IMR-90 (cell line): ENCODE results near the gene C13orf46. TPM values are rescaled to one million over a fixed set of nuclear protein-coding genes. Genes with fewer than 3 reads are reported as not detected.

ENCODE experiments used
- ATAC-seq: fragments of 200-7000 bp; cut with Tn5 transposase; 2 replicates; pipeline ENCODE4 v1.9.1; 2020; ENCODE audit warnings: low read depth, mild to moderate bottlenecking, moderate library complexity
- BruUV-seq: library from RNA; stranded (reverse); fragments of 400-500 nt; replicated peaks from 2 replicates; lab custom pipeline; 2021; lab: Mats Ljungman, UMichigan
- CTCF ChIA-PET: fragments of 300-600 bp; formaldehyde crosslinking; extraction: SDS; loops from one replicate; lab custom pipeline; 2021; ENCODE audit warnings: antibody characterized with exemption; lab: Yijun Ruan, JAX
- POLR2A ChIA-PET: fragments of 300-600 bp; sonication (Branson Sonifier 250); formaldehyde crosslinking; loops from one replicate; lab custom pipeline; 2022; ENCODE audit warnings: antibody characterized with exemption; ENCODE audit not compliant: unreplicated experiment; lab: Charles Lee
- DNase-seq: peaks from one replicate; pipeline ENCODE4 v3.0.0; 2013
- H2AFZ ChIP-seq: replicated peaks from 2 replicates; pipeline ENCODE3; 2013; ENCODE audit warnings: low read length, mild to moderate bottlenecking; ENCODE audit not compliant: poor library complexity
- H2AK5ac ChIP-seq: 2 replicates; pipeline ENCODE4 v1.6.1; 2013; ENCODE audit warnings: low read depth, low read length, inconsistent platforms
- H2AK9ac ChIP-seq: replicated peaks from 2 replicates; pipeline ENCODE3; 2013; ENCODE audit warnings: mild to moderate bottlenecking, low read depth, low read length, moderate library complexity; ENCODE audit not compliant: poor library complexity
- H2BK120ac ChIP-seq: 2 replicates; pipeline ENCODE4 v1.6.1; 2013; ENCODE audit warnings: low read depth, low read length, inconsistent platforms
- H2BK15ac ChIP-seq: 3 replicates; pipeline ENCODE4 v1.6.1; 2013; ENCODE audit warnings: low read depth, low read length, inconsistent platforms
- H2BK20ac ChIP-seq: 2 replicates; pipeline ENCODE4 v1.6.1; 2013; ENCODE audit warnings: low read depth, mild to moderate bottlenecking, inconsistent platforms, low read length, moderate library complexity
- H2BK5ac ChIP-seq: 2 replicates; pipeline ENCODE4 v1.6.1; 2013; ENCODE audit warnings: mild to moderate bottlenecking, low read depth, low read length, inconsistent platforms; ENCODE audit not compliant: poor library complexity, severe bottlenecking
- H3K14ac ChIP-seq: replicated peaks from 2 replicates; pipeline ENCODE4 v1.6.1; 2013; ENCODE audit warnings: low read depth, low read length, inconsistent platforms
- H3K18ac ChIP-seq: 2 replicates; pipeline ENCODE4 v1.6.1; 2013; ENCODE audit warnings: low read depth, low read length, control low read depth
- H3K23ac ChIP-seq: 2 replicates; pipeline ENCODE4 v1.6.1; 2013; ENCODE audit warnings: low read depth, low read length, inconsistent platforms
- H3K27ac ChIP-seq: 2 replicates; pipeline ENCODE4 v1.5.1; 2013; ENCODE audit warnings: mild to moderate bottlenecking, control low read depth, low read length; ENCODE audit not compliant: insufficient read depth
- H3K27me3 ChIP-seq: 2 replicates; pipeline ENCODE4 v1.6.1; 2013; ENCODE audit warnings: low read length; ENCODE audit not compliant: control insufficient read depth, insufficient read depth
- H3K36me3 ChIP-seq: 2 replicates; pipeline ENCODE4 v1.6.1; 2013; ENCODE audit warnings: low read length, mixed read lengths; ENCODE audit not compliant: control insufficient read depth, insufficient read depth
- H3K4ac ChIP-seq: 2 replicates; pipeline ENCODE4 v1.6.1; 2013; ENCODE audit warnings: low read depth, low read length, inconsistent platforms
- H3K4me1 ChIP-seq: 2 replicates; pipeline ENCODE4 v1.6.1; 2013; ENCODE audit warnings: low read length, mixed read lengths; ENCODE audit not compliant: control insufficient read depth, insufficient read depth
- H3K4me2 ChIP-seq: 2 replicates; pipeline ENCODE4 v1.6.1; 2013; ENCODE audit warnings: low read depth, mild to moderate bottlenecking, control low read depth, low read length, moderate library complexity
- H3K4me3 ChIP-seq: 2 replicates; pipeline ENCODE4 v1.5.1; 2013; ENCODE audit warnings: low read depth, mild to moderate bottlenecking, control low read depth, low read length, moderate library complexity; ENCODE audit not compliant: insufficient read depth
- H3K56ac ChIP-seq: 2 replicates; pipeline ENCODE4 v1.6.1; 2013; ENCODE audit warnings: low read length, inconsistent platforms; ENCODE audit not compliant: insufficient read depth; ENCODE audit errors: extremely low read depth
- H3K79me1 ChIP-seq, 2 experiments: 2 replicates each; pipeline ENCODE4 v1.6.1; 2013; ENCODE audit warnings: low read length in 2 of 2, inconsistent platforms in 1 of 2, low read depth in 1 of 2
- H3K9ac ChIP-seq: 2 replicates; pipeline ENCODE4 v1.6.1; 2013; ENCODE audit warnings: low read depth, low read length, control low read depth
- H3K9me1 ChIP-seq: 2 replicates; pipeline ENCODE4 v1.6.1; 2013; ENCODE audit warnings: low read length, inconsistent platforms; ENCODE audit not compliant: insufficient read depth
- H3K9me3 ChIP-seq: 2 replicates; pipeline ENCODE4 v1.6.1; 2013; ENCODE audit warnings: low read length; ENCODE audit not compliant: control insufficient read depth, insufficient read depth
- H4K20me1 ChIP-seq: 2 replicates; pipeline ENCODE4 v1.6.1; 2013; ENCODE audit warnings: low read length, inconsistent platforms; ENCODE audit not compliant: insufficient read depth
- H4K5ac ChIP-seq: 2 replicates; pipeline ENCODE4 v1.6.1; 2013; ENCODE audit warnings: mild to moderate bottlenecking, low read depth, low read length, control low read depth
- H4K8ac ChIP-seq, 2 experiments: 2 replicates each; pipeline ENCODE4 v1.6.1; 2013; ENCODE audit warnings: low read depth in 2 of 2, low read length in 2 of 2, control low read depth in 1 of 2, inconsistent platforms in 1 of 2
- H4K91ac ChIP-seq: 2 replicates; pipeline ENCODE4 v1.6.1; 2013; ENCODE audit warnings: low read depth, low read length, inconsistent platforms; ENCODE audit not compliant: insufficient read depth
- CHD1 ChIP-seq: IDR thresholded peaks from 2 replicates; pipeline ENCODE4 v1.6.1; 2012; ENCODE audit warnings: low read depth, low read length, improper control_type of control experiment
- SMC3 ChIP-seq: fragments of 150-350 bp; IDR thresholded peaks from 2 replicates; pipeline ENCODE4 v1.6.1; 2016; ENCODE audit warnings: low read depth, mild to moderate bottlenecking, antibody characterized with exemption, low read length, moderate library complexity
- WGBS, 2 experiments: methylation state at CpG; one replicate each; pipeline versions ENCODE4 v1.1.5 to v1.1.7; 2013; ENCODE audit warnings: missing lambda C conversion rate in 2 of 2; ENCODE audit not compliant: insufficient read length in 1 of 2; ENCODE audit errors: extremely low coverage in 2 of 2; 5-methylcytosine and 5-hydroxymethylcytosine counted together
- dilution Hi-C: fragments of 300-500 bp; cut with HindIII; formaldehyde crosslinking; loops from one replicate; pipeline ENCODE4 v1.14.3; 2018; ENCODE audit warnings: low sequenced_read_pairs; ENCODE audit not compliant: unreplicated experiment
- in situ Hi-C: fragments of 300-500 bp; cut with MboI; formaldehyde crosslinking; loops from 3 replicates; pipeline ENCODE4 v1.14.3; 2019; ENCODE audit warnings: low sequenced_read_pairs, inconsistent platforms, mixed read lengths
- intact Hi-C: fragments of 100-400 bp; cut with micrococcal nuclease; formaldehyde crosslinking; loops from 2 replicates; pipeline ENCODE4 v1.10.0; 2022
- polyA plus RNA-seq, 3 experiments: library from polyadenylated mRNA; depleted of rRNA; stranded (reverse); fragments of >200 nt; gene quantifications; 2 replicates each; pipeline ENCODE4 v1.2.3, GENCODE V29; 2012; ENCODE audit warnings: low replicate concordance in 1 of 3
- total RNA-seq: library from RNA; depleted of rRNA; stranded (reverse); fragments of >200 nt; gene quantifications from 2 replicates; pipeline ENCODE4 v1.2.3, GENCODE V29; 2012
- TF ChIP-seq, protein P1 (sequence below): conservative IDR thresholded peaks from 2 replicates; pipeline ENCODE4 v1.5.1; 2012; ENCODE audit warnings: mild to moderate bottlenecking, low read depth, low read length, improper control_type of control experiment
- TF ChIP-seq, protein P2 (sequence below): fragments of 150-350 bp; IDR thresholded peaks from 2 replicates; pipeline ENCODE4 v1.6.1; 2017; ENCODE audit warnings: mild to moderate bottlenecking, antibody characterized with exemption, low read length, low read depth

The C13orf46 gene
- total and polyA plus RNA-seq, 2 of the 4 experiments (the other 2 are of a cell fraction): under 0.01 to 2.1 TPM

DNA sequence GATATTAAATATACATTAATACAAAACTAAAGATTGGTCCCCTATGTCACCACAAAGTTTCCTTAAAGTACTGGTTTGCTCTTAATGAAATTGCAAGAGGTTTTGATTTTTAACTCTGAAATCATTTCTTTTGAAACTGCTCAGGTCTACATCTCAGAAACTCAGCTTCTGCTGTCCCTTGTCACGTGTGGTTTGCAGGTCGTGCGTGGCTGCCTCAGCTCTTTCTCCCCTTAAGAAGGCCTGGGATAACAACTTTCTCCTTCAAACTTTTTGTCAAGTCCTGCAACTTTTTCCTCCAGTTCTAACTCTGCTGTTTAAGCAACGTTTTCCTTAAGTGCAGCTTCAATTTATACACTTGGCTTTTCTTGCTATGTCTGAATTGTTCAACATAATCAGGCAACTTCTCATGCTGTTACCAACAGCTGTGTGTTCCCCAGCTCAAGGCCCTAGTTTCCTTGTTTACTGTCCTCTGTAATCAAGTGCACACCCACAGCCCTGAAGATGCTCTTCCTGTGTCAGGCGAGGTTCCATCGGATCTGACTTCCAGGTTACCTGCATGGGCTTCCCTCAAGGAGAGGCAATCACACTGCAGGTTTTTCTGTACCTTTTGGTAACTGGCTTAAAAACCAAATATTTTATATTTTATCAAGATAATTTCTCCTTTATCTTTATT is 13.5 kb downstream of the C13orf46 start:
- Histone ChIP-seq H2AK9ac (no peak overlapping the region), H3K4me1 (no peaks in the 10 kb centered on the region), H3K9me1 (no peaks in the 10 kb centered on the region), H3K27ac (no peak overlapping the region), H3K14ac (no peak overlapping the region), H3K18ac (no peak overlapping the region), H3K4ac (no peak overlapping the region), H4K20me1 (no peaks in the 10 kb centered on the region), H3K27me3 (no peaks in the 10 kb centered on the region), H3K56ac (no peak overlapping the region), H4K8ac (no peak overlapping the region), H3K36me3 (peaks cover 26% of the 10 kb centered on the region), H3K4me2 (no peak overlapping the region), H3K9me3 (peaks cover 20% of the 10 kb centered on the region), H2AFZ (no peak overlapping the region), H4K91ac (no peak overlapping the region), H2AK5ac (no peak overlapping the region), H2BK120ac (no peak overlapping the region), H3K23ac (no peak overlapping the region), H3K4me3 (no peak overlapping the region), H3K79me1 (peaks cover 0 to 5% of the 10 kb centered on the region in 2 experiments; a peak in 1 of 4 replicates), H4K5ac (no peak overlapping the region), H2BK5ac (no peak overlapping the region), H3K9ac (no peak overlapping the region), H2BK15ac (no peak overlapping the region), H2BK20ac (no peak overlapping the region)
- ChIA-PET CTCF (no interaction called here), POLR2A (no interaction called here)
- DNase-seq: no peak
- no TSS peak for BruUV-seq
- intact Hi-C loops (no loop called here), in situ Hi-C loops (no loop called here), dilution Hi-C loops (no loop called here)
- no peak for ATAC-seq
- TF ChIP-seq, protein P1, sequence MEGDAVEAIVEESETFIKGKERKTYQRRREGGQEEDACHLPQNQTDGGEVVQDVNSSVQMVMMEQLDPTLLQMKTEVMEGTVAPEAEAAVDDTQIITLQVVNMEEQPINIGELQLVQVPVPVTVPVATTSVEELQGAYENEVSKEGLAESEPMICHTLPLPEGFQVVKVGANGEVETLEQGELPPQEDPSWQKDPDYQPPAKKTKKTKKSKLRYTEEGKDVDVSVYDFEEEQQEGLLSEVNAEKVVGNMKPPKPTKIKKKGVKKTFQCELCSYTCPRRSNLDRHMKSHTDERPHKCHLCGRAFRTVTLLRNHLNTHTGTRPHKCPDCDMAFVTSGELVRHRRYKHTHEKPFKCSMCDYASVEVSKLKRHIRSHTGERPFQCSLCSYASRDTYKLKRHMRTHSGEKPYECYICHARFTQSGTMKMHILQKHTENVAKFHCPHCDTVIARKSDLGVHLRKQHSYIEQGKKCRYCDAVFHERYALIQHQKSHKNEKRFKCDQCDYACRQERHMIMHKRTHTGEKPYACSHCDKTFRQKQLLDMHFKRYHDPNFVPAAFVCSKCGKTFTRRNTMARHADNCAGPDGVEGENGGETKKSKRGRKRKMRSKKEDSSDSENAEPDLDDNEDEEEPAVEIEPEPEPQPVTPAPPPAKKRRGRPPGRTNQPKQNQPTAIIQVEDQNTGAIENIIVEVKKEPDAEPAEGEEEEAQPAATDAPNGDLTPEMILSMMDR: no peak
- TF ChIP-seq SMC3 (no peak), CHD1 (no peak)
- TF ChIP-seq, protein P2, sequence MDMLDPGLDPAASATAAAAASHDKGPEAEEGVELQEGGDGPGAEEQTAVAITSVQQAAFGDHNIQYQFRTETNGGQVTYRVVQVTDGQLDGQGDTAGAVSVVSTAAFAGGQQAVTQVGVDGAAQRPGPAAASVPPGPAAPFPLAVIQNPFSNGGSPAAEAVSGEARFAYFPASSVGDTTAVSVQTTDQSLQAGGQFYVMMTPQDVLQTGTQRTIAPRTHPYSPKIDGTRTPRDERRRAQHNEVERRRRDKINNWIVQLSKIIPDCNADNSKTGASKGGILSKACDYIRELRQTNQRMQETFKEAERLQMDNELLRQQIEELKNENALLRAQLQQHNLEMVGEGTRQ: no peak
- 82% methylated on average over 4 of the region's 6 CpGs; no CpG with 5 or more reads in 1 of the 2 experiments for WGBS, 2 experiments
